Endothelial cell of umbilical vein (primary cell): Measurements from ENCODE around the gene SERGEF. TPM values are rescaled to one million over a fixed set of nuclear protein-coding genes. Genes with fewer than 3 reads are reported as not detected.

Experiments used
- BruUV-seq: library from RNA; stranded (reverse); fragments of 400-500 nt; replicated peaks from 2 replicates; lab custom pipeline; 2021; lab: Mats Ljungman, UMichigan
- CTCF ChIA-PET: fragments of 300-600, 350-600 bp; sonication (Branson Sonifier 250); formaldehyde crosslinking; loops from one replicate; lab custom pipeline; 2021; ENCODE audit warnings: antibody characterized with exemption, inconsistent platforms; lab: Charles Lee
- POLR2A ChIA-PET: fragments of 300-600, 350-600 bp; sonication (Branson Sonifier 250); formaldehyde crosslinking; loops from one replicate; lab custom pipeline; 2021; ENCODE audit warnings: antibody characterized with exemption, inconsistent platforms; lab: Charles Lee
- DNase-seq: peaks from one replicate; pipeline ENCODE4 v3.0.0-alpha.2; 2011; ENCODE audit warnings: low read depth, low spot score
- FAIRE-seq: peaks from 2 replicates; lab custom pipeline; 2011; peaks lifted over from hg19 to GRCh38; lab: Jason Lieb, UNC
- H2AFZ ChIP-seq: 2 replicates; pipeline ENCODE4 v1.6.0; 2012; ENCODE audit warnings: low read depth, low read length, control low read depth, inconsistent platforms
- H3K27ac ChIP-seq: 2 replicates; pipeline ENCODE4 v1.5.1; 2011; ENCODE audit warnings: low read depth, mild to moderate bottlenecking, control low read depth, low read length, moderate library complexity; ENCODE audit not compliant: insufficient read depth
- H3K27me3 ChIP-seq, 2 experiments: 2 replicates each; pipeline versions ENCODE4 v1.6.0 to v1.6.1; 2011; ENCODE audit warnings: low read length in 2 of 2, mixed read lengths in 1 of 2; ENCODE audit not compliant: control insufficient read depth in 2 of 2, insufficient read depth in 2 of 2
- H3K36me3 ChIP-seq, 2 experiments: 2 replicates in 1 of 2; 3 replicates in 1 of 2; pipeline ENCODE4 v1.5.1; 2011; ENCODE audit warnings: low read length in 2 of 2, mild to moderate bottlenecking in 1 of 2, moderate library complexity in 1 of 2; ENCODE audit not compliant: control insufficient read depth in 2 of 2, insufficient read depth in 2 of 2; ENCODE audit errors: extremely low read depth in 1 of 2
- H3K4me1 ChIP-seq: 3 replicates; pipeline ENCODE4 v1.5.1; 2011; ENCODE audit warnings: mild to moderate bottlenecking, low read length; ENCODE audit not compliant: control insufficient read depth, insufficient read depth; ENCODE audit errors: extremely low read depth
- H3K4me2 ChIP-seq: 2 replicates; pipeline ENCODE4 v1.6.1; 2011; ENCODE audit warnings: low read length, control low read depth, mixed read lengths; ENCODE audit not compliant: insufficient read depth
- H3K4me3 ChIP-seq, 3 experiments: fragments of 200-600 bp in 1 of 3; sonication (generic), shearing (Covaris generic) in 1 of 3; replicated peaks in 1 of 3; 2 replicates each; pipeline ENCODE4 v1.5.1; 2011 to 2016; ENCODE audit warnings: control low read depth in 3 of 3, low read length in 3 of 3, mild to moderate bottlenecking in 2 of 3, inconsistent platforms in 1 of 3, low read depth in 1 of 3, moderate library complexity in 1 of 3; ENCODE audit not compliant: insufficient read depth in 1 of 3
- H3K79me2 ChIP-seq: 2 replicates; pipeline ENCODE4 v1.6.0; 2012; ENCODE audit warnings: low read length, inconsistent platforms; ENCODE audit not compliant: control insufficient read depth, insufficient read depth
- H3K9ac ChIP-seq: replicated peaks from 2 replicates; pipeline ENCODE3; 2011; ENCODE audit warnings: low read length, control low read depth; ENCODE audit not compliant: insufficient read depth; ENCODE audit errors: extremely low read depth
- H3K9me1 ChIP-seq: replicated peaks from 3 replicates; pipeline ENCODE4 v1.6.0; 2011; ENCODE audit warnings: mild to moderate bottlenecking, low read length; ENCODE audit not compliant: control insufficient read depth, insufficient read depth; ENCODE audit errors: extremely low read depth
- H3K9me3 ChIP-seq: replicated peaks from 2 replicates; pipeline ENCODE4 v1.5.1; 2012; ENCODE audit warnings: low read length, inconsistent platforms; ENCODE audit not compliant: control insufficient read depth, insufficient read depth
- H4K20me1 ChIP-seq: replicated peaks from 2 replicates; pipeline ENCODE3; 2011; ENCODE audit warnings: mild to moderate bottlenecking, low read length; ENCODE audit not compliant: control insufficient read depth, insufficient read depth; ENCODE audit errors: extremely low read depth
- CTCF ChIP-seq, 2 donors: IDR thresholded peaks; 1 replicate in 1 of 2; 2 replicates in 1 of 2; pipeline ENCODE4 v1.5.1; 2011; ENCODE audit warnings: low read length in 2 of 2, mild to moderate bottlenecking in 2 of 2, moderate library complexity in 2 of 2, control low read depth in 1 of 2, inconsistent platforms in 1 of 2, low read depth in 1 of 2; ENCODE audit not compliant: insufficient read depth in 1 of 2; ENCODE audit errors: extremely low read depth in 1 of 2
- EZH2 ChIP-seq: IDR thresholded peaks from 2 replicates; pipeline ENCODE4 v1.6.1; 2012; ENCODE audit warnings: borderline replicate concordance, low read depth, mild to moderate bottlenecking, moderate library complexity, low read length, inconsistent platforms; ENCODE audit not compliant: severe bottlenecking
- GATA2 ChIP-seq: IDR thresholded peaks from 2 replicates; pipeline ENCODE4 v1.7.0; 2011; ENCODE audit warnings: low read depth, mild to moderate bottlenecking, moderate library complexity, mixed read lengths, low read length; ENCODE audit not compliant: insufficient read length, insufficient read depth
- JUN ChIP-seq: IDR thresholded peaks from 2 replicates; pipeline ENCODE4 v1.6.1; 2011; ENCODE audit warnings: borderline replicate concordance, low read depth; ENCODE audit not compliant: insufficient read length, insufficient read depth
- MAX ChIP-seq: IDR thresholded peaks from 2 replicates; pipeline ENCODE4 v1.6.1; 2011; ENCODE audit not compliant: insufficient read depth, insufficient read length
- MYC ChIP-seq: IDR thresholded peaks from one replicate; pipeline ENCODE4 v1.6.1; 2011; ENCODE audit warnings: mild to moderate bottlenecking, low read depth, low read length
- POLR2A ChIP-seq: IDR thresholded peaks from 2 replicates; pipeline ENCODE4 v1.6.1; 2012; ENCODE audit warnings: low read depth, mild to moderate bottlenecking, control low read depth, low read length
- POLR2AphosphoS5 ChIP-seq: IDR thresholded peaks from 2 replicates; pipeline ENCODE4 v1.6.1; 2012; ENCODE audit warnings: low read depth, mild to moderate bottlenecking, control low read depth, low read length, moderate library complexity; ENCODE audit not compliant: insufficient read depth
- dilution Hi-C: fragments of 300-500 bp; cut with MboI; formaldehyde crosslinking; loops from one replicate; pipeline ENCODE4 v1.15.0; 2019; ENCODE audit warnings: low sequenced_read_pairs; ENCODE audit not compliant: extremely low pct_ligation_motif_present
- intact Hi-C: fragments of 100-400 bp; cut with micrococcal nuclease; formaldehyde crosslinking; loops from one replicate; pipeline ENCODE4 v1.10.0; 2022
- polyA plus RNA-seq, 4 experiments: library from polyadenylated mRNA; depleted of rRNA in 3 of 4; stranded (reverse) in 3 of 4; unstranded in 1 of 4; fragments of >200 nt; gene quantifications; 2 replicates each; pipeline versions ENCODE4 v1.2.1 to v1.2.3, GENCODE V29; 2011 to 2012; ENCODE audit warnings: missing spikeins in 1 of 4
- total RNA-seq: library from RNA; stranded (reverse); gene quantifications from 2 replicates; pipeline ENCODE4 v1.2.3, GENCODE V29; 2021

The SERGEF gene
- total and polyA plus RNA-seq, 2 donors (not counting 3 experiments of a cell fraction or from before 2014, with no cell fraction given) = 8.7 to 16.7 TPM

GRCh38 chr11:17740649-17741235 lies 272.1 kb downstream of the SERGEF start:
- Histone ChIP-seq H3K4me3 (no peak overlapping the region), H3K27ac (no peak overlapping the region), H2AFZ (no peak overlapping the region), H3K4me2 (no peak overlapping the region), H3K27me3 (peaks cover 33 to 39% of the 10 kb centered on the region in 2 experiments), H3K9me1 (no peaks in the 10 kb centered on the region), H3K9me3 (no peaks in the 10 kb centered on the region), H3K36me3 (no peaks in the 10 kb centered on the region), H3K79me2 (no peaks in the 10 kb centered on the region), H4K20me1 (no peaks in the 10 kb centered on the region), H3K4me1 (no peaks in the 10 kb centered on the region), H3K9ac (no peak overlapping the region)
- TF ChIP-seq POLR2A (no peak), EZH2 (no peak), MYC (no peak)
- FAIRE-seq (no peak), DNase-seq (no peak)
- intact Hi-C loops = no loop called here
- no TSS peak for BruUV-seq
- POLR2A ChIA-PET = no interaction called here
- CTCF ChIA-PET = interaction anchor here (1.8 kb wide), 1 partner anchor 10 kb away, joined by 14 read pairs; no protein-coding TSS in a partner anchor
- dilution Hi-C loops = no loop called here

GRCh38 chr11:17739945-17740338 lies 272.9 kb downstream of the SERGEF start:
- H3K9ac ChIP-seq = no peak overlapping the region
- no peak overlapping the region for H3K27ac ChIP-seq
- no peak overlapping the region for H3K4me3 ChIP-seq
- POLR2A ChIA-PET = no interaction called here
- DNase-seq = no peak
- no peaks in the 10 kb centered on the region for H3K36me3 ChIP-seq
- CTCF ChIA-PET = interaction anchor here (1.8 kb wide), 1 partner anchor 9 kb away, joined by 14 read pairs; no protein-coding TSS in a partner anchor
- BruUV-seq = no TSS peak
- H3K27me3 ChIP-seq = peaks cover 34 to 39% of the 10 kb centered on the region in 2 experiments
- no peaks in the 10 kb centered on the region for H4K20me1 ChIP-seq
- no peaks in the 10 kb centered on the region for H3K4me1 ChIP-seq
- H3K4me2 ChIP-seq = no peak overlapping the region
- no peak for FAIRE-seq
- no peaks in the 10 kb centered on the region for H3K79me2 ChIP-seq
- H2AFZ ChIP-seq = no peak overlapping the region
- intact Hi-C loops = loop anchor here (5.0 to 10.0 kb wide), 2 partner anchors 248 to 365 kb away; partner anchors contain the start of gene SAAL1
- H3K9me3 ChIP-seq = no peaks in the 10 kb centered on the region
- dilution Hi-C loops = no loop called here
- TF ChIP-seq CTCF (IDR thresholded peaks at IDR 0.05; ENCODE audit: extremely low read depth in 1 of 2, insufficient read depth in 1 of 2, low read depth in 1 of 2, low read length in 2 of 2) (no peak), JUN (no peak), MAX (no peak), POLR2AphosphoS5 (no peak), GATA2 (no peak)
- no peaks in the 10 kb centered on the region for H3K9me1 ChIP-seq
